Measurements from ENCODE around the gene VSX1. TPM values are rescaled to one million over a fixed set of nuclear protein-coding genes. Genes with fewer than 3 reads are reported as not detected.

VSX1 gene
- polyA plus RNA-seq, 1 donor, result 0.03 TPM

- Histone ChIP-seq H3K4me3 (ENCODE audit: low read length) (no peak overlapping the region), H3K27ac (ENCODE audit: low read length) (peak overlapping the region; percentile 70), H3K4me1 (ENCODE audit: control insufficient read depth, insufficient read depth, low read length) (peaks cover 32% of the 10 kb centered on the region), H3K27me3 (ENCODE audit: control insufficient read depth, insufficient read depth, low read length) (peaks cover 10% of the 10 kb centered on the region), H3K36me3 (ENCODE audit: control insufficient read depth, insufficient read depth, low read length) (no peaks in the 10 kb centered on the region), H3K9me3 (ENCODE audit: control insufficient read depth, low read depth, low read length) (no peaks in the 10 kb centered on the region)
- 46% methylated on average over 4 of the region's 9 CpGs for WGBS (ENCODE audit: insufficient coverage, low lambda C conversion rate)
- DNase-seq, result peak in 1 of 2 donors; percentile 65
Measured at GRCh38 chr20:25065625-25066338, 16.2 kb downstream of the VSX1 start.

- DNase-seq, result peak; percentile 58 to 83
- peaks cover 35% of the 10 kb centered on the region for H3K4me1 ChIP-seq (ENCODE audit: control insufficient read depth, insufficient read depth, low read length)
- no CpG with 5 or more reads among the region's 9 CpGs for WGBS (ENCODE audit: insufficient coverage, low lambda C conversion rate)
- peaks cover 7% of the 10 kb centered on the region for H3K27me3 ChIP-seq (ENCODE audit: control insufficient read depth, insufficient read depth, low read length)
- H3K4me3 ChIP-seq (ENCODE audit: low read length), result no peak overlapping the region
- peak overlapping the region; percentile 70 for H3K27ac ChIP-seq (ENCODE audit: low read length)
- H3K9me3 ChIP-seq (ENCODE audit: control insufficient read depth, low read depth, low read length), result no peaks in the 10 kb centered on the region
- no peaks in the 10 kb centered on the region for H3K36me3 ChIP-seq (ENCODE audit: control insufficient read depth, insufficient read depth, low read length)
Measured at GRCh38 chr20:25065072-25065624, 16.8 kb downstream of the VSX1 start.

GRCh38 chr20:25064561-25065071, 17.3 kb downstream of the VSX1 start:
- H3K27me3 ChIP-seq (ENCODE audit: control insufficient read depth, insufficient read depth, low read length), result peaks cover 4% of the 10 kb centered on the region
- H3K4me3 ChIP-seq (ENCODE audit: low read length), result no peak overlapping the region
- no peaks in the 10 kb centered on the region for H3K9me3 ChIP-seq (ENCODE audit: control insufficient read depth, low read depth, low read length)
- peak overlapping the region; percentile 70 for H3K27ac ChIP-seq (ENCODE audit: low read length)
- no peaks in the 10 kb centered on the region for H3K36me3 ChIP-seq (ENCODE audit: control insufficient read depth, insufficient read depth, low read length)
- no CpG with 5 or more reads among the region's 4 CpGs for WGBS (ENCODE audit: insufficient coverage, low lambda C conversion rate)
- peaks cover 36% of the 10 kb centered on the region for H3K4me1 ChIP-seq (ENCODE audit: control insufficient read depth, insufficient read depth, low read length)
- no peak for DNase-seq

DNA sequence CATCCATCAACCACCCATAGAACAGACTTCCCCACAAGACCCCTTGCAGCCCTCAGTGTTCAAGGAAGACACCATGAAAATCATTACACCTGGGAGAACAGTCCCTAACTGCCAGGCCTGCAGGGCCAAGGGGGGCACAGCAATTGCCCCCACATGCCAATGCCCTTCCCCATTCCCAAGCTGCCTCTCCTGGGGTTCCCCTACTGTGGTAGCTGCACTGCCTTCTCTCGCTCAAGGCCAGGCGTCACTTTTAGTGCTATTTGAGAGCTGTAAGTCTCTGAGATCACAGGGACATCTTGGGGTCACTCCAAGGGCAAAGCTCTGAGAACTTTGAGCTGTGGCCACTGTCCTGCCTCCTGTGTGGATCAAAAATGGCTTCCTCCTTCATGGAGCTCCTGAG, 18.0 kb downstream of the VSX1 start:
- H3K9me3 ChIP-seq (ENCODE audit: control insufficient read depth, low read depth, low read length), result no peaks in the 10 kb centered on the region
- H3K27me3 ChIP-seq (ENCODE audit: control insufficient read depth, insufficient read depth, low read length), result no peaks in the 10 kb centered on the region
- DNase-seq, result no peak
- no peak overlapping the region for H3K4me3 ChIP-seq (ENCODE audit: low read length)
- no peak overlapping the region for H3K27ac ChIP-seq (ENCODE audit: low read length)
- peaks cover 42% of the 10 kb centered on the region for H3K4me1 ChIP-seq (ENCODE audit: control insufficient read depth, insufficient read depth, low read length)
- WGBS (ENCODE audit: insufficient coverage, low lambda C conversion rate), result no CpG with 5 or more reads among the region's 2 CpGs
- no peaks in the 10 kb centered on the region for H3K36me3 ChIP-seq (ENCODE audit: control insufficient read depth, insufficient read depth, low read length)

- H3K9me3 ChIP-seq (ENCODE audit: control insufficient read depth, low read depth, low read length), result no peaks in the 10 kb centered on the region
- no peak for DNase-seq
- H3K4me3 ChIP-seq (ENCODE audit: low read length), result no peak overlapping the region
- no peaks in the 10 kb centered on the region for H3K27me3 ChIP-seq (ENCODE audit: control insufficient read depth, insufficient read depth, low read length)
- no peaks in the 10 kb centered on the region for H3K36me3 ChIP-seq (ENCODE audit: control insufficient read depth, insufficient read depth, low read length)
- no CpG with 5 or more reads among the region's 11 CpGs for WGBS (ENCODE audit: insufficient coverage, low lambda C conversion rate)
- H3K4me1 ChIP-seq (ENCODE audit: control insufficient read depth, insufficient read depth, low read length), result peaks cover 45% of the 10 kb centered on the region
- H3K27ac ChIP-seq (ENCODE audit: low read length), result no peak overlapping the region
Measured at GRCh38 chr20:25063546-25063945, 18.4 kb downstream of the VSX1 start.

- Histone ChIP-seq H3K27ac (ENCODE audit: low read length) (no peak overlapping the region), H3K9me3 (ENCODE audit: control insufficient read depth, low read depth, low read length) (no peaks in the 10 kb centered on the region), H3K4me1 (ENCODE audit: control insufficient read depth, insufficient read depth, low read length) (peaks cover 48% of the 10 kb centered on the region), H3K36me3 (ENCODE audit: control insufficient read depth, insufficient read depth, low read length) (no peaks in the 10 kb centered on the region), H3K27me3 (ENCODE audit: control insufficient read depth, insufficient read depth, low read length) (no peaks in the 10 kb centered on the region), H3K4me3 (ENCODE audit: low read length) (no peak overlapping the region)
- DNase-seq, result no peak
- WGBS (ENCODE audit: insufficient coverage, low lambda C conversion rate), result no CpG with 5 or more reads among the region's 7 CpGs
Measured at GRCh38 chr20:25062841-25063240, 19.1 kb downstream of the VSX1 start.

DNA sequence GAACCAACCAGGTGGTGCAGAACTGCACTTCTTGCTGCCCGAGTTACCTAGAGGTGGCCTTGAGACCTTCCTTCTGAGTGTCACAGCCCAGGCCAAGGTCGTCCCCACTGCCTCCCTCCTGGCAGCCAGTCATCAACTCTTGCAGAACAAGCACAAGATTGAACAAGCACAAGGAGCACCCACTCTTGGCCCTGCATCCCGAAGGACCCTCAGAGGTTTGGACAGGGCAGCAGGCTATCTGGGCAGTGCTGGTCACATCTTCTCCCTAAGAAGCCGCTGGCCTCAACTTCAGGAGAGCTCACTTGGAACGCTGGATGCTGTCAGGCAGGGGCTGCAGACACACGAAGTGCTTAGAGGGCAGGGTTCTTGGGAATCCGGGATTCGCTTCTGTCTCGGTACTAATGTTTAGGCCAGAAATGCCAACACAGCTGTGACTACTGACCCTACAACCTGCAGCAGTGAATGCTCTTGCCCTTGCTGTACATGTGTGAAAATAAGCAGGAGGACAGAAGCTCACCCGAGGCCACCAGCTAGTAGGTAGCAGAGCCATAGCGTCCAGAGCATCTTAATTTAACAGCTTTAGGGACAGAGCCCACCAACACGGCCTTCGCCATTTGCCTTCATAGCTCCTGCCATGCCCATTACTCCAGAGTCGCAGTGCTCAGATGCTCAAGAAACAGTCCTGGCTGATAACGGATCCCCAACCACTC, 20.0 kb downstream of the VSX1 start:
- Histone ChIP-seq H3K4me1 (ENCODE audit: control insufficient read depth, insufficient read depth, low read length) (peaks cover 48% of the 10 kb centered on the region), H3K36me3 (ENCODE audit: control insufficient read depth, insufficient read depth, low read length) (no peaks in the 10 kb centered on the region), H3K27me3 (ENCODE audit: control insufficient read depth, insufficient read depth, low read length) (no peaks in the 10 kb centered on the region), H3K27ac (ENCODE audit: low read length) (peak overlapping the region; percentile 68), H3K9me3 (ENCODE audit: control insufficient read depth, low read depth, low read length) (no peaks in the 10 kb centered on the region), H3K4me3 (ENCODE audit: low read length) (no peak overlapping the region)
- no peak for DNase-seq
- 85% methylated on average over 2 of the region's 15 CpGs for WGBS (ENCODE audit: insufficient coverage, low lambda C conversion rate)

DNA sequence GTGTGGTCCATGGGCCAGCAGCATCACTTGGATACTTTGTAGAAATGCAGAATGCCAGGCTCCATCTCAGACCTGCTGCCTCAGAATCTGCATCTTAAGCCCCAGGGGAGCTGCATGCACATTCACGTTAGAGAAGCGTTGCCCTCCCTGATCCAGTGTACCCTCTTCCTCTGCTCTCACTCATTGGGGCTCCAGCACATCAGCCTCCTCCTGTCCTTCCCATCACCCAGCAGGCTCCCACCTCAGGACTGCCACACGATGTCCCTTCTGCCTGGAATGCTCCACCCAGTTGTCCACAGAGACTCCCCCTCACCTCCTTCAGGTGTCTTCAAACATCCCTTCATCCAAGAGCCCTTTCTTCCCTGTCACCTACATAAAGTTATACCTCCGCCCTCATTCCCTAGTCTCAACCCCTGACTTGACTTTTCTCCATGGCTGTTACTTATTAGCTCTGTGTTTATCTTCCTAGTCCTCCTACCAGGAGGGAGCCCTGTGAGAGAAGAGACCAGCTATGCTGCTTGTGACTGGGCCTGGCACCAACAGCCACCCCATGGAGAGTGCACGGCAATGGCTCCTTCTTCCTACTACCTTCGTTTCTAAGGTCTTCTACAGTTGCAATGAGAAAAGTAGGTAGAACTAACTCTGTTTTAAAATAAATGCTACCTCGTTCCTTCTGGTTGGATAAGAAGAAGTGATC, 20.7 kb downstream of the VSX1 start:
- Histone ChIP-seq H3K4me3 (ENCODE audit: low read length) (no peak overlapping the region), H3K27ac (ENCODE audit: low read length) (peak overlapping the region; percentile 68), H3K27me3 (ENCODE audit: control insufficient read depth, insufficient read depth, low read length) (no peaks in the 10 kb centered on the region), H3K4me1 (ENCODE audit: control insufficient read depth, insufficient read depth, low read length) (peaks cover 46% of the 10 kb centered on the region), H3K36me3 (ENCODE audit: control insufficient read depth, insufficient read depth, low read length) (no peaks in the 10 kb centered on the region), H3K9me3 (ENCODE audit: control insufficient read depth, low read depth, low read length) (no peaks in the 10 kb centered on the region)
- DNase-seq, result peak; percentile 74 to 80
- 80% methylated on average over 1 of the region's 7 CpGs for WGBS (ENCODE audit: insufficient coverage, low lambda C conversion rate)

DNA sequence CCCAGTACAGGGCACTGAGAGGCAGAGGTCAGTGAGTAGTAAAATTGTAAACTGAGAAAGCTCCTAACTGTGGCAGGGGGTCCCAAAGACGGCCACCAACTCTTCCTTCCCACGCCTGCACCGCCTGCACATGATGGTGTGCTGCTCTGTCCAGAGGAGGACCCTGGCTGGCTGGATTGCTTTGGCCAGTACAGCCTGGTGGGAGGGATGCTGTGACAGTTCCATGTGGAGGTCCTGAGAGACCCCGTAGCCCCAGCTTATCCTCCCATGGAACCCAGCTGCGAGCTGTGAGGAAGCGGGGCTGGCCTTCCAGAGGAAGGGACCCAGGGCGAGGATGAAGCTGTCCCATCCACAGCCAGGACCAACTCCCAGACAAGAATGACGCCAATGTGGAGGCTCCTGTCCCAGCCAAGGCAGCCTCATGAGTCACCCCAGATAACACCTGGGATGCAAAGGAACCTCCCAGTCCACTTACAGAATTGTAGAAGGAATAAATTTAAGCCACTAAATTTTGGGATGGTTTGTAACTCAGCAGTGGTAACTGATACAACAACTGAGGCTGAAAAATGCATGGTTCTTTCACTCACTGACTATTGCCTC, 22.0 kb downstream of the VSX1 start:
- Histone ChIP-seq H3K27me3 (ENCODE audit: control insufficient read depth, insufficient read depth, low read length) (no peaks in the 10 kb centered on the region), H3K9me3 (ENCODE audit: control insufficient read depth, low read depth, low read length) (no peaks in the 10 kb centered on the region), H3K36me3 (ENCODE audit: control insufficient read depth, insufficient read depth, low read length) (peaks cover 6% of the 10 kb centered on the region), H3K4me1 (ENCODE audit: control insufficient read depth, insufficient read depth, low read length) (peaks cover 45% of the 10 kb centered on the region), H3K27ac (ENCODE audit: low read length) (no peak overlapping the region), H3K4me3 (ENCODE audit: low read length) (no peak overlapping the region)
- no CpG with 5 or more reads among the region's 8 CpGs for whole genome bisulfite sequencing (ENCODE audit: insufficient coverage, low lambda C conversion rate)
- DNase-seq, result no peak
